Stromal cell of bone marrow (primary cell): ENCODE data around the gene VWA2.

ENCODE experiments used
- DNase-seq: peaks from one replicate; pipeline ENCODE4 v3.0.0-alpha.2; 2012; ENCODE audit warnings: low read depth

Gene VWA2

DNA sequence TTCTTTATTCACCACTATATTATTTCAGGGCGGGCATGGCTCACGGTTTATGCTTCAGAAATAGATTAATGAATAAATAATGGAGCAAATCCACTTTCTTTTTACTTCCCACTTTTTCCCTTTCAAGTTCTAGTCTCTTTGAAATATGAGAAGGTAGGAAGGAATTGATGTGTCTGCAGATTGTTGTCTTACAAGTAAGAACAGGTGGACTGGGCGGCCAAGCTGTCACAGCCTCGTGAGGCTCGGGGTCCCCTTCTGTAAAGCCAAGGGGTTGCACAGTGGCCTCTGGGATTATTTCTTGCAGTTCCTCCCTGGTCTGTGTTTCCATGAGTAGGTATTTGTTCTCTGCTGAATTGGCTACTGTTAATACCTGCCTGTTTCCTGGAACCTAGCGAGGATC lies 11.2 kb downstream of the VWA2 start:
- no peak for DNase-seq

DNA sequence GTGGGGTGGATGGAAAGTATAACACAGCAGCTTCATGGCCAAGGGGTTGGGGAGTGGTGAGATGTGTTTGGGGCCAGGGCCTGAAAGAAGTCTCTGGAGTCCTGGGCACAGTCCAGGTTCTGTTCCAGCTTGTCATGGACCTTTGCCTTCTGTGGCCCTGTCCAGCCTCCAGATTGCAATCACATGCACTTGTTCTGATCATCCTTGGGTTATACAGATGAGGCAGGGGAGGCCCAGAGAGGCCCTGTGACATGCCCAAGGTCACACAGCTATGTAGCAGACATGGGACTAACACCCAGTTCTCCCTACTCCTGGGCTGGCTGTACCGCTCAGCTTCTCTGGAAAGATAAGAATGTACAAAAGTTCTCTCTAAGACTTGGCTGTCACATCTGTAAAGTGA lies 11.7 kb downstream of the VWA2 start:
- DNase-seq = no peak

DNA sequence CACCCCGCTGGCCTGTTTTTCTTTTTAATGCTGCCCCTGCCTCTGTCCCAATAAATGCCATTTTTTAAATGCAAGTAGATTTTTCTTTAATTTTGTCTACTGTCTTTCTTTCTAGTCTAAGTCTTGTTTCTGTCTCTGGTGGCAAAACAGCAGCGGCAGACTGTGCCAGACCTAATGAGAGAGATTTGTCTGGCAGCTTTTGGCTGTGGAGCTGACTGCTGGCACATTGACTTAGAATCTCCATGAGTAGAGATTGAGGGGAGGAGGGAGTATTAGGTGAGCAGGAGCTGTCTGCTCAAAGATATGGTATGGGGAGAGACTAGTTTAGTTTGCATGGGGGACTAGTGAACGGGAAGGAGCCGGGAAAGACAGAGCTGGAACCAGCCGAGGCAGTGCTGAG lies 13.0 kb downstream of the VWA2 start:
- no peak for DNase-seq

DNA sequence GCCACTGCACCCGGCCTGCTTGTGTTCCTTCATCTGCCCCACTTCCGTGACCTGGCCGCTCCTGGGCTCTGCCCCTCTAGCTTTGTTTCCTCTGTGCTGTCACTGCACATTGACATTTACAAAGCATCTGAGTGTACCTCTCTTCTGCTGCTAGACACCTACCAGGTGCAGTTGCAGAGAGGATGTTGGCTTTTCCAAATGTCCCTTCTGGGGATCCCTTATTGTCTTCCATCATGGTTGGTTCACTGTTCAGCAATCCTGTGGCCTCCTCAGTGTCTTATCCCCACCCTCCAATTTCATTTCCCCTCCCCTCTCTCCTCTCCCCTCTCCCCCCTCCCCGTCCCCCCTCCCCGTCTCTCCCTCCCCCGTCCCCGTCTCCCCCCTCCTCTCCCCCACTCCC lies 13.8 kb downstream of the VWA2 start:
- DNase-seq = no peak

DNA sequence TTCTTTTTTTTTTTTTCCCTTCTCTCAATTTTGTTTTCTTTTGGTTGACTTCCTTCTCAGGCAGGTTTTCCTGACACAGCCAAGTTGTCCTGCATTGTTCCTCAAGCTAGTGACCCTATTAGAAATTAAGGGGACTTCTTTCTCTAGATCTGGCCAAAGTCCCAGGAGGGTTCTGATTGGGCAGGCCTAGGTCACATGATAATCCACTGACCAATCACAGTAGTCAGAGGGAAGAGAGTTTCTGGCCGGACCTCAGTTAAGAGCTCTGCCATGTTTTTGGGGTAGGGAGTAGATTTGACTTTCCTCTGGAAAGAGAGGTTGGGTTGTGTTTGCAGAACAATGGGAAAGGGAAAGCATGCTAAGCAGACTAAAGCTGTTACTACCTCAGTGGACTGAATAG lies 16.2 kb downstream of the VWA2 start:
- no peak for DNase-seq

DNA sequence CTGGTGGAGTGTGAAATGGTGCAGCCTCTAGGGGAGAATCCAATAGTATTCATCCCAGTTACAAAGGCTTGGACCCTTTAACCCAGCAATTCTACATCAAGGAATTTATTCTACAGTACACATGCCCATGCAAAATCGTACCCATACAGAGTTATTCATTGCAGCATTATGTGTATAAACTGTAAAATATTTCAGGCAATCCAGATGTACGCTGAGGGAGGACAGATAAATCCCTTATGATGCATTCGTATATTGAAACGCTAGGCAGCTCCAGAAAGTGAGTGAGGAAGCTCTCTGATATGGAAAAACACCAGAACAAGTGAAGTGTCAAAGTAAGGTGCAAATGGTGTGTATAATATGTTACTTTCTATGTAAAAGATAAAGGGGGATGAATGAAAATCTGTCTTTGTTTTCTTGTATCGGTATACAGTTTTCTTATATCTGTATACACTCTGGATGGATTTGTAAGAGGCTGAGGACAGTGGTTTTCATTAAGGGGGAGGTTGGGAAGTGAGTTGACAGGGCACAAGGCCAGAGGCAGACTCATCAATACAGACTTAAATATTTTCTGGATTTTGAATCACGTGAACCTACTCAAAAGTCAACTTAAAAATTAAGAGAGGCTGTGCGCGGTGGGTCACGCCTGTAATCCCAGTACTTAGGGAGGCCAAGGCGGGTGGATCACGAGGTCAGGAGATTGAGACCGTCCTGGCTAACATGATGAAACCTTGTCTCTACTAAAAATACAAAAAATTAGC lies 17.1 kb downstream of the VWA2 start:
- DNase-seq = no peak

DNA sequence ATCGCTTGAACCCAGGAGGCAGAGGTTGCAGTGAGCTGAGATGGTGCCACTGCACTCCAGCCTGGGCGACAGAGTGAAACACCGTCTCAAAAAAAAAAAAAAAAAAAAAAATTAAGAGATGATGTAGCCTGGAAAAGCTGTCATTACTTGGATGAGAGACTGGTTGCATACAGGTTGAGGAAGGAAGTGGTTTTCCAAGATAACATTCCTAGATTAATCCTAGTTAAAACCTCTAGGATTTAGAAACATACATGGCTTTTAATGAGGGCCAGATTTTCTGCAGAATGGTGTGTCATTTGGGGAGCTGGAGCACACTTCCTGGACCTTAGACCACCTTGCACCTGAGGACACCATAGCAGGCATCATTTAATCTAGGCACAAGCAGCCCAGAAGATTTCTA lies 17.8 kb downstream of the VWA2 start:
- no peak for DNase-seq

DNA sequence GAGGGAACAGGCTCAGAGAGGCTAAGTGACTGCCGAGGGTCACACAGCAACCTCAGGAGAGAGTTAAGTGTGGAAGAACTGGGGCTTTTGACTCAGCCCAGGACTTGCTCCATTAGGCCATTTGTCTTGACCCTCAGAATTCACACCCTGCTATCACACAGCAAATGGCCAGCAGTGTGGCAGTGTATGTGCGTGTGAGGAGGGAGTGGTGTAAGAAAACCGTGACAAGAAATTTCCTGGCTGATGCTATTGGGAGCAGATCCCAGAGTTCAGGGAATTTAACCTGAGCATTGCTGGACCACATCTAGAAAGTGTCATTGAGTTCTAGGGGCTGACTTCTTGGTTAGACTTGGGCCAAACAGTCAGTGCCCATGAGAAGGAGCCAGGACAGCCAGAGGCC lies 18.4 kb downstream of the VWA2 start:
- no peak for DNase-seq

DNA sequence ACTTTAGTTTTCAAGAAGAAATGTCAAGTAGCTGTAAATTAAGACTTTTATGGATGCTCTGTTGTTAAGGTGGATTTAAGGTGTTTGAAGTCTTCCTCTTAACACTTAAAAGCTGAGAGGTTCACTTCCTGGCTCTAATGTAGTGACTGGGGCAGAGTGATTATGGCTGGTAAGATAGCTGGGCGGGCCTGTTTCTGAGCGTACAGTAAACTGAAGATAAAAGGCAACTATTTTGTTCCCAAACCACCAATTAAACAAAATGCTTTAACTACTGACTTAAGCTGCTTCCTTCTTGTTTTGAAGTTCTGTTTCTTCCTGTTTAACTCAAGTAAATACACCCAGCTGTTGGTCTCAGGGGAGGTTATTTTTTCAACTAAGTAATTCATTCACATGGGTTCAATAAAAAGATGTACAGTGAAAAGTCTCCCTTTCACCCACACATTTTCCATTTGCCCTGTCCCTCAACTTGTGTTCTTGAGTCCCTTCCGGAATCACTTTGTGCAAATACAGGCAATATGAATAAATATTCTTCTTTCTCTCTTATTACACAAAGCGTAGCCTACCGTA lies 19.3 kb downstream of the VWA2 start:
- no peak for DNase-seq

DNA sequence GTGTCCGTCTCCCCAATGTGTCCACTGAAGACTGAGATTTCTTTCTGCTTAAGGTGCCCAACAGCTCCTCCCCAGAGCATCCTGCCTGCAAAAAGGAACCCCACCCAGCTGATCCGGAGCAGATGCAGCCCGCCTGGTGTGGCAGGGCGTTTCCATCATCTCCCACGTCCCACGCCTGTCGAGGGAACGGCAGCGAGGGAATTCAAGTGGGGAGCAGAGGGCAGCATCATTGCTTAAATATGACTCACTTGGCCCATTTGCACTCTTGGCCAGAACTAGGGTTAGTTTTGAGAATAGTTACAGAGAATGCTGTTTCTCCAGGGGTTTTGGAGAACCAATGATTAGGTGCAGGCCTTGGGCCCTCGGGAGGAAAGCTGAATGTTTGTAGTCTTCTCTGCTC lies 20.8 kb downstream of the VWA2 start:
- peak; percentile 43 for DNase-seq

DNA sequence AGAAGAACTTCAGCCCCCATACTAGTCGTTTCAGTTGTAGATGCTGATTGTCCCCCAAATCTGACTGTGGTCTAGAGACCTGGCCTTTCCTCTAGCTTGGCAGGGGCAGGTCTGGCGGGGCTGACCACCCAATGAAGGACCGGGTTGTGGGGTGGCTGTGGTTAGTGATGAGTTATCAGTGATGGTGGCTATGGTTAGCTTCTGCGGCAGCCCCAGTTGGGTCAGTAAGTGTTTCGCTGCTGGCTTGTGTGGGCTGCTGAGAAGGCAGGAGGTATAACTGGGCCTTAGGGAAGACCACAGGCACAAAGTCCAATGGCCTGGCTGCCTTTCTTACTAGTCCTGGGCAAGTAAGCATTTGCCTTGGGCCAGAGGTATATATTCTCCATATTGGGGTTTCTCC lies 21.3 kb downstream of the VWA2 start:
- DNase-seq = no peak

DNA sequence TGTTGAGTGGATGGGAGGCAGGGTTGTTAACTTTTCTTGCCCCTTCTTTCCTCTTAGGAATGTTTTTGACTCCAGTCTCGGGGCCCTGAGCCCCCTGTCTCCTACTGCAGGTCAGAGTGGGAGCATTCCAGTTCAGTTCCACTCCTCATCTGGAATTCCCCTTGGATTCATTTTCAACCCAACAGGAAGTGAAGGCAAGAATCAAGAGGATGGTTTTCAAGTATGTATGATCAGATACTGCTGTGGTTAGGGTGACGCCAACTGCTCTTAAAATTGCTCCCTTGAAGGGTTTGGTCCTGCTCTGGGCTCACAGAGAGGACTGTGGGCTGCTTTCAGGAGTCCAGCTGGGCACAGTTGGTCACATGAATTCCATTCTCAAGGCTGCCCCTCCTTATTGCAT lies 22.0 kb downstream of the VWA2 start:
- DNase-seq = no peak

DNA sequence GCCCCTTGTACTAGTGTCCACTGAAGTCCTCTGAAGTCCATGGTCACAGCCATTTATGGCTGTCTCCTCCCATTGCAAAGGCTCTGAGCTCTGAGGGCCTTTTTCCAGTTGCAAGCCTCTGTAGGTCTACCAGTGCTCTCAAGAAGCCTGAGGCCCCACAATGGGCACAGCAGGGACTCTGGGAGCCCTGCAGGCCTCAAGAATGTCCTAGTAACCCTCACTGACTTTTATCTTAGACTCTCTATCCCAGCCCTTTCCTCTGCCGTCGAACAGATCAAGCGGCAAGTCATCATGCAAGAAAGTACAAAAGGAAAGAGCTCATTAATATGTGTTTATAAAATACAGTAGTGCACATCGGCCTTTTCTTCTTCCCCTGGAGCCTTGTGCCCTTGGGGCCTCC lies 23.4 kb downstream of the VWA2 start:
- no peak for DNase-seq

DNA sequence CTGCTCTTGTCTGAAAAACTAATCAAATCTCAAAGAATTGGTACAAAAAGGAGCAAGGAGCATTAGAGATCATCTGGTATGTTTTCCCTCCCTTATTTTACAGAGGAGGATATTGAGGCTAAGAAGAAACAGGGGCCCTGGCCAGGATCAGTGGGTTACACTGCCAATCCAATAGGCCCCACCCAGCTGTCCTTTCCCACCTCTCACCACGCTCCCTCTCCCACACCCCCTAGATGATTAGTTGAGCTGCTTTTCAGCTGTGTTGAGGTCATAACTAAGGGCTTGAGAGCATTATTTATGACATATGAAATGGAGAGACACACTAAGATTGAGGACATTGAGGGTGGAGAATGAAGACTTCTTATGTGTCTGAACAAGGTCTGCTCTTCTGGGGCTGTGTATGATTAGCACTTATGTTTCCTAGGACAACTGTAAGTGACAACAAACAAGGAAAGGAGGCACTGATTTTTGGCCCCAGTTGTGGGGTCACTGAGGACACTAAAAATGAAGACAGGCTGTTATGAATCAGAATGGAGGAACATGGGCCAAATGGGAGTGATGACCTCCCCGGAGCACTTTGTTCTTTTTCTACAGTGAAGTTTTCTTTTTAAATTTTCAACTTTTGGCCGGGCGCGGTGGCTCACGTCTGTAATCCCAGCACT lies 26.5 kb downstream of the VWA2 start:
- peak; percentile 21 for DNase-seq

DNA sequence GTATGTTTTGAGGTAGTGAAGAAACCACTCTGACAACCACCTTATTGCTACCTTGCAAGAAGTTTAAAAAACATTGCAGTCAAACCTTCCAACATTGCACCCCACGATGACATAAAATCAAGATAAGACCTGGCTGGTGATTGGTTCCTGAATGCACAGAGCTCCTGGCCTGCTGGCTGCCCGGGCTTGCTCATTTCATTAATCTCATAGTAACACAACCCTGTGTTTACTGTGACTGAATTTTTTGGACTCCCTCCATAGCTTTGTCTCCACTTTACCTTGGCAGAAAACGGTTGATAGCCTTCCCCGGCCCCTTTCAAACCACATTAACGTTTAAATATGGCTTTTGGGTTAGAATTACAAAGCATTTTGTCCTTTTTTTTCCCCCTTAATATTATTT lies 27.5 kb downstream of the VWA2 start:
- DNase-seq = no peak

DNA sequence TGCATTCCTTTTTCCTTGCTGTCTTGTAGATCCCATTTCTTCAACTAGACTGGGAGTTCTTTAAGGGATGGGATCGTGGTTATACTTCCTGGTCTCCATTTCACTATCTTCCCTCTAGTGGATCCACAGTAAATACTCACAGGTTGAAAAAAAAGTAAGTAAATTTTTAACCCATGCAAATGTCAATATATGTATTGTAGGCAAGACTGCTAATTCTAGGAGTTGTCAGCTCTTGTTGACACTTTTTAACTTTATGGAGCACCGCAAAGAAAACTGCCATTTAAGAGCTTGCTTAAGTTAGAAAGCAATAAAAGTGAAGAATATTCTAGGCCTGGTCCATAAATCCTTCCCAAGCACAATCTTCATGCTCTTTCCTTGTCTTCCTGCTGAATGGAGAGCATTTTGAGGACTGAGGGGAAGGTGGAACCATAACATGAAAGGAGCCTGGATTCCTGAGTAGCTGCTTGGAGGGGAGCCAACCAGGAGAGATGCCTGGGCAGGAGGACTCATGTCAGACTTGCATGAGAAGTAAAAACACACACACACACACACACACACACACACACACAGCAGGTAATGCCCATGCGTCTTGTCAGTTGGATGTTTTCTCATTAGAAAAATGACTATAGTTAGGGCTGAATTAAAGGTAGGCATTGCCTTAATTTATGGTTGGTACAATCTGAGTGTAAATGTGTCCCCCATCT lies 32.2 kb downstream of the VWA2 start:
- no peak for DNase-seq

DNA sequence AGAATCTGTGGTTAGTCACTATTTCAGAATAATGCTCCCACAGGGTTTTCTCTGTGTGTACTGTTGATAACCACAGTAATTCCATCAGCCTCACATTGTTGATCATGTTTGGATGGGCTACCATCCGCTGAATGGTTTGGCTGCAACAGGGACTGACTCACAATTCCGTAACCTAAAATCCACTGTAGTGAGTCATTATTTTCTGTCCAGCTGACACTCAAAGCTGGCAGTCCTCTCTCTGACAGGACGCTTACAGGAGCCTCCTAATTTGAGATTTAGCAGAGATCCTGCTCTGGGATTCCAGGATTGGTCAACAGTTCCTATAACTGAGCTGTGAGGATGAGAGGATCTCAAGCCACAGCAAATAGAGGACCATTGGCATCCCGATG lies 32.7 kb downstream of the VWA2 start:
- DNase-seq = peak; percentile 92

DNA sequence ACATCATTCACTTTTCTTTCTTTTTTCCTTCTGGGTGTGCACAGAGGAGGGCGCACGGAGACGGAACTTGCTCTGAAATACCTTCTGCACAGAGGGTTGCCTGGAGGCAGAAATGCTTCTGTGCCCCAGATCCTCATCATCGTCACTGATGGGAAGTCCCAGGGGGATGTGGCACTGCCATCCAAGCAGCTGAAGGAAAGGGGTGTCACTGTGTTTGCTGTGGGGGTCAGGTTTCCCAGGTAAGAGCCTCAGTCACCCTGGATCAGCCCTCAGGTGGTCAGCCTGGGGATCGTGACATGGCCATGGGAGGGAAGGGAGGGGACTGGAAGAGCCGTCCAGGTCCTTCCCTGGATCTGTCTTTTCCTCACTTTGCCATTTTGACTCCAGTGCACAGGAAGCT lies 33.6 kb downstream of the VWA2 start:
- DNase-seq = no peak

DNA sequence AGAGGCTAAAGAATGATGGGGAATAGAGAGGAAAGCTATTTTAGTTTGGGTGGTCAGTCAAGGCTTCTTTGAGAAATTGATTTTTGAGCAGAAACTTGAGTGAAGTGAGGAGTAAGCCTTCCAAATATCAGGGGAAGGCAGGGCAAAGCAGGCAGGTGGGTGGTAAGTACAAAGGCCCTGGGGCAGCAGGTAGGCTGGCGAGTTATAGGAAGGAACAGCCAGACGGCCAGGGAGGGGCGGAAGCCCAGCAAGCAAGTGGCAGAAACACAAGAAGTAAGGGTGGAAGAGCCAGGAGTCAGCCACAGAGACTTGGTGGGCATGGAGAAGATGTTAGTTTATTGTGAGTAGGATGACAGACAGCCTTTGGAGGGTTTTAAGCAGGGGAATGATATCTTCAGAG lies 34.9 kb downstream of the VWA2 start:
- no peak for DNase-seq

DNA sequence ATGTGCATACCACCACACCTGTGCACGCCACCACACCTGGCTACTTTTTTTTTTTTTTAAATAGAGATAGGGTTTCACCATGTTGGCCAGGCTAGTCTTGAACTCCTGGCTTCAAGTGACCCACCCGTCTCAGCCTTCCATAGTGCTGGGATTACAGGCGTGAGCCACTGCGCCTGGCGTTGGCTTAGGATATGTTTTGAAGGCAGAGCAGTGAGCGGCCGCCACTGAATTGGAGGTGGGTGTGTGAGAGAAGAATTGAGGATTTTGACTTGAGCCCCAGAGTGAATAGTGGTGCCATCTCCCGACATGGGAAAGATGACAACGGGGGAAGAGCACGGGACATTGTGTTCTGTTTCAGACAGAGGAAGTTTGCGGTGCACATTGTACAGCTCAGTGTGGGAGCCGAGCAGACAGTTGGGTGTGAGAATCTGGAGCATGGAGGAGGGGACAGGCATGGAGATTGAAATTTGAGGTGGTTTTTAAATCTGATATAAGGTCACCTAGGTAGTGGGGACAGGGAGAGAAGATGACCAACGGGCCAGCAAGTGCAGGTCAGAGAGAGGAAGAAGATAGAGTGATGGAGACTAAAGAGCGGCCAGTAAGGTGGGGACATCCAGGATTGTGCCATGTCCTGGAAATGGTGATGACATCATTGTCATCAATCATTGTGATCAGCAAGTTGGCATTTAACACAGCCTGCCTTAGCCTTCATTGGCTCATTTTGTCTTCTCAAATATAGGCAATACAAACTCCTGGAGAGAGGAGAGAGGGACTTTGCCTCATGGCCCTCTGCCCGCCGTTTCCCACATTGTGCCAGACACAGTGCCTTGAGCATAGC lies 35.8 kb downstream of the VWA2 start:
- no peak for DNase-seq

DNA sequence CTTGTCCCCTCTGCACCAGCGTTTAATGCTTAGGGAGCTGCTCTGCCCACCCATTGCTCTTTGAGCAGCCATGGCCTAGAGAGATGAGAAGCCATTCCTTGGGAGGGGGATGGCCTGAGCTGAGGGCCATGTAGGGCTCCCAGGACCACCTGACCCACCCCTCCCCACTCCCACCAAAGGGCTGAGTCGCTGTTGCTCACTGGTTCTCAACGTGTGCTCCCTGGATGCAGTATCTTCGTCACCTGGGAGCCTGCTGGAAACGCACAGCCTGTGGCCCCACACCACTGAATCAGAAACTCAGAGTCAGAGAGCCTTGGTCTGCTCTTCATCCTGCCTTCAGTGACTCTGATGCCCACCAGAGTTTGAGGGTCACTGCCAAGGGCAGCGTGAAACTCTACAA lies 37.0 kb downstream of the VWA2 start:
- no peak for DNase-seq

DNA sequence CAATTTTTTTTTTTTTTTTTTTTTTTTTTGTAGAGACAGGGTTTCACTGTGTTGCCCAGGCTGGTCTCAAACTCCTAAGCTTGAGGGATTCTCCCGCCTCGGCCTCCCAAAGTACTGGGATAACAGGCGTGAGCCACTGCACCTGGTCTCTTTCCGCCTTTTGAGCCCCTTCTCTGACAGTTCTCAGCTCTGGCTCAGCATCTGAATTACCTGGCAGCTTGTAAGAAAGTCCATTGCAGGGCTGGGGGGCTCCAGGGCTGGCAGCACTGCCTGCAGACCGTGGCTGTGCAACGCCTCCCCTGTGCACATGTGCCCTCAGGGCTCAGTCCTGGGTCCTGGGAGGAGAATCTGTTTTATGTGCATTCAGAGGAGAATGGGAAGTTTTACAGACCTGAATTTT lies 37.6 kb downstream of the VWA2 start:
- DNase-seq = no peak
